ENCODE results near the gene HHATL.

DNA sequence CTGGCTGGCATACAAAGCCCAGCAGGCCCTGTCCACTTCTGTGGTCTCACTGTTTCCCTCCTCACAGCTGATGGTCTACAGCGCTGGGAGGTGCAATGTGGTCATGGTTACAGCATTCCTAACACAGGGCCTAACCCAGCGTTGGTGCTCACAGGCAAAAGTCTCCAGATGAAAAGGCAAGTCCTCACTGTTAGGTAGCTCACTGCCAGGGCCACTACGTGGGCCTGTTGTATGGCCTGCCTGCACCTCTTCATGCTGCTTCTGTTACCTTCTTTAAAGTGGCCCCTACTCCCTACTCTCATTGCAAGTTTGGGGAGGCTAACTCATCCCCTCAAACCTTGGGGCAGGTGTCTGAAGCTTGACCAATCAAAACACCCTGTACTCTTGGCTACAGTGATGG, 39.2 kb upstream of the HHATL start:
- TF ChIP-seq TSHZ1 (tag by site-specific recombination; IDR thresholded peaks at IDR 0.05; ENCODE audit: borderline replicate concordance), result no peak
- TF ChIP-seq TCF7L2 (IDR thresholded peaks at IDR 0.05; ENCODE audit: borderline replicate concordance, low read depth, low read length), result no peak
- no peak for TF ChIP-seq ZNF791 (tag by site-specific recombination; IDR thresholded peaks at IDR 0.05)
- TF ChIP-seq, protein P1, sequence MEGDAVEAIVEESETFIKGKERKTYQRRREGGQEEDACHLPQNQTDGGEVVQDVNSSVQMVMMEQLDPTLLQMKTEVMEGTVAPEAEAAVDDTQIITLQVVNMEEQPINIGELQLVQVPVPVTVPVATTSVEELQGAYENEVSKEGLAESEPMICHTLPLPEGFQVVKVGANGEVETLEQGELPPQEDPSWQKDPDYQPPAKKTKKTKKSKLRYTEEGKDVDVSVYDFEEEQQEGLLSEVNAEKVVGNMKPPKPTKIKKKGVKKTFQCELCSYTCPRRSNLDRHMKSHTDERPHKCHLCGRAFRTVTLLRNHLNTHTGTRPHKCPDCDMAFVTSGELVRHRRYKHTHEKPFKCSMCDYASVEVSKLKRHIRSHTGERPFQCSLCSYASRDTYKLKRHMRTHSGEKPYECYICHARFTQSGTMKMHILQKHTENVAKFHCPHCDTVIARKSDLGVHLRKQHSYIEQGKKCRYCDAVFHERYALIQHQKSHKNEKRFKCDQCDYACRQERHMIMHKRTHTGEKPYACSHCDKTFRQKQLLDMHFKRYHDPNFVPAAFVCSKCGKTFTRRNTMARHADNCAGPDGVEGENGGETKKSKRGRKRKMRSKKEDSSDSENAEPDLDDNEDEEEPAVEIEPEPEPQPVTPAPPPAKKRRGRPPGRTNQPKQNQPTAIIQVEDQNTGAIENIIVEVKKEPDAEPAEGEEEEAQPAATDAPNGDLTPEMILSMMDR (tag by site-specific recombination; IDR thresholded peaks at IDR 0.05), result no peak
- TF ChIP-seq, protein P2, sequence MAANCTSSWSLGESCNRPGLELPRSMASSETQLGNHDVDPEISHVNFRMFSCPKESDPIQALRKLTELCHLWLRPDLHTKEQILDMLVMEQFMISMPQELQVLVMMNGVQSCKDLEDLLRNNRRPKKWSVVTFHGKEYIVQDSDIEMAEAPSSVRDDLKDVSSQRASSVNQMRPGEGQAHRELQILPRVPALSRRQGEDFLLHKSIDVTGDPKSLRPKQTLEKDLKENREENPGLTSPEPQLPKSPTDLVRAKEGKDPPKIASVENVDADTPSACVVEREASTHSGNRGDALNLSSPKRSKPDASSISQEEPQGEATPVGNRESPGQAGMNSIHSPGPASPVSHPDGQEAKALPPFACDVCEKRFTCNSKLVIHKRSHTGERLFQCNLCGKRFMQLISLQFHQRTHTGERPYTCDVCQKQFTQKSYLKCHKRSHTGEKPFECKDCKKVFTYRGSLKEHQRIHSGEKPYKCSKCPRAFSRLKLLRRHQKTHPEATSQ (tag by site-specific recombination; IDR thresholded peaks at IDR 0.05), result no peak
- no peak for TF ChIP-seq ZNF558 (tag by site-specific recombination; IDR thresholded peaks at IDR 0.05)
- TF ChIP-seq, protein P3, sequence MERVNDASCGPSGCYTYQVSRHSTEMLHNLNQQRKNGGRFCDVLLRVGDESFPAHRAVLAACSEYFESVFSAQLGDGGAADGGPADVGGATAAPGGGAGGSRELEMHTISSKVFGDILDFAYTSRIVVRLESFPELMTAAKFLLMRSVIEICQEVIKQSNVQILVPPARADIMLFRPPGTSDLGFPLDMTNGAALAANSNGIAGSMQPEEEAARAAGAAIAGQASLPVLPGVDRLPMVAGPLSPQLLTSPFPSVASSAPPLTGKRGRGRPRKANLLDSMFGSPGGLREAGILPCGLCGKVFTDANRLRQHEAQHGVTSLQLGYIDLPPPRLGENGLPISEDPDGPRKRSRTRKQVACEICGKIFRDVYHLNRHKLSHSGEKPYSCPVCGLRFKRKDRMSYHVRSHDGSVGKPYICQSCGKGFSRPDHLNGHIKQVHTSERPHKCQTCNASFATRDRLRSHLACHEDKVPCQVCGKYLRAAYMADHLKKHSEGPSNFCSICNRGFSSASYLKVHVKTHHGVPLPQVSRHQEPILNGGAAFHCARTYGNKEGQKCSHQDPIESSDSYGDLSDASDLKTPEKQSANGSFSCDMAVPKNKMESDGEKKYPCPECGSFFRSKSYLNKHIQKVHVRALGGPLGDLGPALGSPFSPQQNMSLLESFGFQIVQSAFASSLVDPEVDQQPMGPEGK (tag by site-specific recombination; IDR thresholded peaks at IDR 0.05), result no peak
- no peak for TF ChIP-seq GLI2 (tag by site-specific recombination; IDR thresholded peaks at IDR 0.05; ENCODE audit: borderline replicate concordance, low read depth)
- TF ChIP-seq REPIN1 (tag by site-specific recombination; IDR thresholded peaks at IDR 0.05; ENCODE audit: low read depth), result no peak
- TF ChIP-seq, protein P4, sequence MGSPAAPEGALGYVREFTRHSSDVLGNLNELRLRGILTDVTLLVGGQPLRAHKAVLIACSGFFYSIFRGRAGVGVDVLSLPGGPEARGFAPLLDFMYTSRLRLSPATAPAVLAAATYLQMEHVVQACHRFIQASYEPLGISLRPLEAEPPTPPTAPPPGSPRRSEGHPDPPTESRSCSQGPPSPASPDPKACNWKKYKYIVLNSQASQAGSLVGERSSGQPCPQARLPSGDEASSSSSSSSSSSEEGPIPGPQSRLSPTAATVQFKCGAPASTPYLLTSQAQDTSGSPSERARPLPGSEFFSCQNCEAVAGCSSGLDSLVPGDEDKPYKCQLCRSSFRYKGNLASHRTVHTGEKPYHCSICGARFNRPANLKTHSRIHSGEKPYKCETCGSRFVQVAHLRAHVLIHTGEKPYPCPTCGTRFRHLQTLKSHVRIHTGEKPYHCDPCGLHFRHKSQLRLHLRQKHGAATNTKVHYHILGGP (tag by site-specific recombination; IDR thresholded peaks at IDR 0.05), result no peak
- TF ChIP-seq SP2 (tag by site-specific recombination; IDR thresholded peaks at IDR 0.05), result no peak
- TF ChIP-seq ZNF202 (tag by site-specific recombination; IDR thresholded peaks at IDR 0.05; ENCODE audit: borderline replicate concordance), result no peak
- no peak for TF ChIP-seq ZNF677 (tag by site-specific recombination; IDR thresholded peaks at IDR 0.05)
